ENCODE data around the gene ANKRD62. TPM values are rescaled to one million over a fixed set of nuclear protein-coding genes. Genes with fewer than 3 reads are reported as not detected.
"Not testable (repeated sequence)": the region's sequence is repeated elsewhere in the genome, so short reads cannot be mapped to it uniquely, and the experiment has no call there.

The ANKRD62 gene
- total RNA-seq, 2 experiments from 2014 or later, result not detected

- Mint-ChIP-seq H3K9me3 (no peaks in the 10 kb centered on the region), H3K36me3 (ENCODE audit: low read depth) (no peaks in the 10 kb centered on the region), H3K4me1 (ENCODE audit: low read depth) (no peaks in the 10 kb centered on the region), H3K27me3 (no peaks in the 10 kb centered on the region), H3K4me3 (no peak overlapping the region), H3K27ac (no peak overlapping the region)
- ChIA-PET CTCF (interaction anchor here (0.9 kb wide), 1 partner anchor 171 kb away, joined by 4 read pairs; no protein-coding TSS in a partner anchor), POLR2A (no interaction called here)
- no peak for DNase-seq
- no peak for ATAC-seq
- intact Hi-C loops (cut with micrococcal nuclease), result no loop called here
- TF ChIP-seq CTCF (IDR thresholded peaks at IDR 0.05), result no peak
These were observed 28.2 kb upstream of the ANKRD62 start for GRCh38 chr18:12065397-12065796.

- CTCF ChIA-PET, result no interaction called here
- ATAC-seq, result no peak
These were observed 26.6 kb upstream of the ANKRD62 start for GRCh38 chr18:12066910-12067511.

GRCh38 chr18:12067671-12068070, 26.0 kb upstream of the ANKRD62 start:
- DNase-seq, result no peak
- Mint-ChIP-seq H3K27me3 (peaks cover 3% of the 10 kb centered on the region), H3K4me3 (no peak overlapping the region), H3K4me1 (ENCODE audit: low read depth) (no peaks in the 10 kb centered on the region), H3K36me3 (ENCODE audit: low read depth) (no peaks in the 10 kb centered on the region), H3K27ac (no peak overlapping the region), H3K9me3 (no peaks in the 10 kb centered on the region)
- no peak for ATAC-seq
- CTCF ChIA-PET, result interaction anchor here (0.6 kb wide), 1 partner anchor 33 kb away, joined by 3 read pairs; no protein-coding TSS in a partner anchor
- TF ChIP-seq CTCF (IDR thresholded peaks at IDR 0.05), result no peak
- POLR2A ChIA-PET, result no interaction called here
- intact Hi-C loops (cut with micrococcal nuclease), result no loop called here

More at GRCh38 chr18:12066910-12067511, 26.6 kb upstream of the ANKRD62 start:
- intact Hi-C loops (cut with micrococcal nuclease), result no loop called here
- no peak for TF ChIP-seq CTCF (IDR thresholded peaks at IDR 0.05)
- peaks cover under 1% of the 10 kb centered on the region for H3K27me3 Mint-ChIP-seq
- no peaks in the 10 kb centered on the region for H3K4me1 Mint-ChIP-seq (ENCODE audit: low read depth)
- H3K4me3 Mint-ChIP-seq, result no peak overlapping the region
- no peak for DNase-seq
- POLR2A ChIA-PET, result no interaction called here
- H3K36me3 Mint-ChIP-seq (ENCODE audit: low read depth), result no peaks in the 10 kb centered on the region
- H3K27ac Mint-ChIP-seq, result no peak overlapping the region
- H3K9me3 Mint-ChIP-seq, result no peaks in the 10 kb centered on the region

GRCh38 chr18:12068316-12068949, 25.2 kb upstream of the ANKRD62 start:
- H3K27ac Mint-ChIP-seq; intact Hi-C loops (cut with micrococcal nuclease); H3K27me3 Mint-ChIP-seq; H3K36me3 Mint-ChIP-seq (ENCODE audit: low read depth); H3K4me1 Mint-ChIP-seq (ENCODE audit: low read depth); POLR2A ChIA-PET; ATAC-seq; H3K4me3 Mint-ChIP-seq; H3K9me3 Mint-ChIP-seq; DNase-seq: not testable (repeated sequence)
- CTCF ChIA-PET, result interaction anchor here (0.6 kb wide), 1 partner anchor 32 kb away, joined by 3 read pairs; no protein-coding TSS in a partner anchor

- no peaks in the 10 kb centered on the region for H3K9me3 Mint-ChIP-seq
- no peaks in the 10 kb centered on the region for H3K4me1 Mint-ChIP-seq (ENCODE audit: low read depth)
- H3K27me3 Mint-ChIP-seq, result peaks cover 7% of the 10 kb centered on the region
- ATAC-seq (no peak), DNase-seq (no peak)
- no peak overlapping the region for H3K27ac Mint-ChIP-seq
- no peak overlapping the region for H3K4me3 Mint-ChIP-seq
- TF ChIP-seq CTCF (IDR thresholded peaks at IDR 0.05), result no peak
- ChIA-PET POLR2A (no interaction called here), CTCF (no interaction called here)
- H3K36me3 Mint-ChIP-seq (ENCODE audit: low read depth), result no peaks in the 10 kb centered on the region
- intact Hi-C loops (cut with micrococcal nuclease), result no loop called here
These were observed 24.7 kb upstream of the ANKRD62 start for GRCh38 chr18:12068950-12069320.

GRCh38 chr18:12071066-12071465, 22.6 kb upstream of the ANKRD62 start:
- POLR2A ChIA-PET; intact Hi-C loops (cut with micrococcal nuclease); DNase-seq; H3K9me3 Mint-ChIP-seq; H3K4me1 Mint-ChIP-seq (ENCODE audit: low read depth); CTCF ChIA-PET; H3K4me3 Mint-ChIP-seq; H3K27ac Mint-ChIP-seq; ATAC-seq; H3K36me3 Mint-ChIP-seq (ENCODE audit: low read depth): not testable (repeated sequence)
- peaks cover 12% of the 10 kb centered on the region for H3K27me3 Mint-ChIP-seq

Measured in activated CD8-positive, alpha-beta T cell treated with anti-CD3 and anti-CD28 coated beads for 36 hours (primary cell).